H4 (cell line): ENCODE measurements around the gene PTPRU. TPM values are rescaled to one million over a fixed set of nuclear protein-coding genes. Genes with fewer than 3 reads are reported as not detected.
A peak's percentile ranks its signal among the peaks of the same experiment; 100 is the strongest.

Experiments used
- DNase-seq: peaks from one replicate; pipeline ENCODE4 v3.0.0-alpha.2; 2015; ENCODE audit warnings: low spot score
- total RNA-seq: library from RNA; depleted of rRNA; stranded (reverse); fragments of >200 nt; shearing (Covaris generic); gene quantifications from 2 replicates; pipeline ENCODE4 v1.2.3, GENCODE V29; 2014

Gene PTPRU
- total RNA-seq, 1 experiment from 2014 or later = 16.2 TPM

GRCh38 chr1:29245261-29245660 lies 8.9 kb downstream of the PTPRU start:
- no peak for DNase-seq

DNA sequence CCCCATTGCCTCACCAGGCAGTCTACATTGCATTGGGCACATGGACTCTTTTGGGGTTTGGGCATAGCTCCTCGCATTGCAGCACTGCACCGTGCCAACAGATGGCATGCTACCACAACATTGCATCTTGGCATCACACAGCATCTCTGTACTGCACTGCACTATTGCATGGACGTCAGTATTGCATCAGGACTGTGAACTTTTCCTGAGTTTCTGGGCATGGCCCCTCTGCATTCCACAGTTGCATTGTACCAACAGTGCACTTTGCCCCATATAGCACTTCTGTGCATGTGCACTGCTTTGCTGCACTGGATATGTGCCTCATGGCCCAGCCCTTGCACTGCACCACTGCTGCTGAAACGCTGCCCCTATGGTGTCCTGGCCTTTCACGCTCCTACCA lies 9.6 kb downstream of the PTPRU start:
- peak; percentile 72 for DNase-seq

DNA sequence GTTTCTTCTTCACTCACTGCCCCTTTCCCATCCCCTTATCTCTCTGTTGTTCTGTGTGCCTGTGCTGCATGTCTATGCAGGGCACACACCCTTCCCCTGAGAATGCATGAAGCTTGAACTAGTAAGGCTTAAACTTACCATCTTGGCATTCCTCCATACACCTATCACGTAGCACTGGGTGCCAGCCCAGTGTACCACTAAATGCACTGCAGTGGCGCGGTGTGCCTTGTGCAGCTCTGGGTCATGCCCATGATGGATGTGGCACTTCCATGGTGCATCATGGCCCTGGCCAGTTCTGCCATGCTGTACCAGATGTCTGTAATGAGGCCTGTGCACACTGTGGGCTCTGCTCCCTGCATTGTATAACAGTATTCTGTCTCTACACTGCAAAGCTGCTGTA lies 10.7 kb downstream of the PTPRU start:
- DNase-seq = no peak

DNA sequence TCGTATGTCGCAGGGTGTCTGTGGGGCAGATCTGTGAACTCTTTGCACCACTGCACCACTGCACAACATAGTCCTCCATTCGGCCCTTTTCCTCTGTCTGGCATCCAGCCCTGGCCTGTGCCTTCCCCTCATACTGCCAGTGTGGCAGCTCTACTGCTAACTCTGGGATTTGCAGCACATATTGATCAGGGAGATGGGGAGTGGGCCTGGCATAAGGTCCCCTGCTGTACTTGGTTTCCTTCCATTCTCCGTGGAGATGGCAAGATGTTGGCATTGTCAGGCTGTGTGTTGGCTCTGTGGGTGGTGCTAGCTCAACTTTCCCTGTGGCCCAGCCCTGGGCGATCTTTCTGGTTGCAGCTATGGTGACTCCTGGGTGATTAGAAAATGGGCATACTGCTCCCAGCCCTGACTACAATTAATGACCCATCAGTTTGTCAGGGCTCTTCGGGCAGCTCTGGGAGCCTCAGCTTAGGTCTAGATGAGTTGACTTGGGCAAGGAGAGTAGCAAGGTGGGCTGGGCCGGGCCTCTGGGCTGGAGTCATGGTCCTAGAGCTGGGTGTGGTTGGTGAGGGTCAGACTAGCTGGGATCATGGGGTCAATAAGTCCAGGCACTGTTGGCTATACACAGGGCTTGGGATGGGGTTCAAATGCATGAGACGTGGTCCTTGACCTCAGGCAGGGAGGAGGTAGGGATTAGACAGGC lies 11.4 kb downstream of the PTPRU start:
- DNase-seq = no peak

GRCh38 chr1:29248409-29248808 lies 12.1 kb downstream of the PTPRU start:
- DNase-seq = no peak

GRCh38 chr1:29249170-29249691 lies 12.9 kb downstream of the PTPRU start:
- DNase-seq = peak; percentile 80

GRCh38 chr1:29249951-29250581 lies 13.7 kb downstream of the PTPRU start:
- no peak for DNase-seq

GRCh38 chr1:29251164-29252124 lies 15.1 kb downstream of the PTPRU start:
- no peak for DNase-seq

- no peak for DNase-seq
These were observed 16.9 kb downstream of the PTPRU start for GRCh38 chr1:29253180-29253579.

GRCh38 chr1:29254346-29254745 lies 18.0 kb downstream of the PTPRU start:
- no peak for DNase-seq

- DNase-seq = no peak
These were observed 18.9 kb downstream of the PTPRU start for GRCh38 chr1:29255134-29255666.

GRCh38 chr1:29256394-29256793 lies 20.1 kb downstream of the PTPRU start:
- no peak for DNase-seq

GRCh38 chr1:29256979-29257804 lies 20.9 kb downstream of the PTPRU start:
- DNase-seq = no peak

DNA sequence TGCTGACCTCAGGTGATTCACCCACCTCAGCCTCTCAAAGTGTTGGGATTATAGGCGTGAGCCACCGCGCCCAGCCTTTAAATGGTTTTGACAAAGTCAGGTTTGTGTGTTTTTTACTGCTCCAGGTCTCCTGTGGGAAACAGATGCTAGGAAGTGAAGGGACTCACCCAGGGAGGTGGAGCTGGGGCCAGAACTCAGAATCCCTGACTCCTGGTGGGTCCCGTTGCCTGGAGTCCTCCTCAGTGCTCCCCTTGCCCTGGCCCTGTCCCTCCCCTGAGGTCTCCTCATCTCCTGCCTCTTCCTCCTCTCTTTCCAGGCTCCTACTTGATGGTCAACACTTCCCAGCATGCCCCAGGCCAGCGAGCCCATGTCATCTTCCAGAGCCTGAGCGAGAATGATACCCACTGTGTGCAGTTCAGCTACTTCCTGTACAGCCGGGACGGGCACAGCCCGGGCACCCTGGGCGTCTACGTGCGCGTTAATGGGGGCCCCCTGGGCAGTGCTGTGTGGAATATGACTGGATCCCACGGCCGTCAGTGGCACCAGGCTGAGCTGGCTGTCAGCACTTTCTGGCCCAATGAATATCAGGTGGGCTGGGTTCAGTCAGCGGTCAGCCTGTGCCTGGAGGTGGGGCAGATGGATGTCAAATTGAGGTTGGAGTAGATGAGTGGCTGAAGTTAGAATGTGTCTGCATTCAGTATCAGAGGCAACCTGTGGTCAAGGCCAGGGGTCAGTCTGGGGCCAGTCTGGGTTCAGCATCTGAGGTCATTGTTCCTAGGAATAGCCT lies 22.1 kb downstream of the PTPRU start:
- DNase-seq = no peak

DNA sequence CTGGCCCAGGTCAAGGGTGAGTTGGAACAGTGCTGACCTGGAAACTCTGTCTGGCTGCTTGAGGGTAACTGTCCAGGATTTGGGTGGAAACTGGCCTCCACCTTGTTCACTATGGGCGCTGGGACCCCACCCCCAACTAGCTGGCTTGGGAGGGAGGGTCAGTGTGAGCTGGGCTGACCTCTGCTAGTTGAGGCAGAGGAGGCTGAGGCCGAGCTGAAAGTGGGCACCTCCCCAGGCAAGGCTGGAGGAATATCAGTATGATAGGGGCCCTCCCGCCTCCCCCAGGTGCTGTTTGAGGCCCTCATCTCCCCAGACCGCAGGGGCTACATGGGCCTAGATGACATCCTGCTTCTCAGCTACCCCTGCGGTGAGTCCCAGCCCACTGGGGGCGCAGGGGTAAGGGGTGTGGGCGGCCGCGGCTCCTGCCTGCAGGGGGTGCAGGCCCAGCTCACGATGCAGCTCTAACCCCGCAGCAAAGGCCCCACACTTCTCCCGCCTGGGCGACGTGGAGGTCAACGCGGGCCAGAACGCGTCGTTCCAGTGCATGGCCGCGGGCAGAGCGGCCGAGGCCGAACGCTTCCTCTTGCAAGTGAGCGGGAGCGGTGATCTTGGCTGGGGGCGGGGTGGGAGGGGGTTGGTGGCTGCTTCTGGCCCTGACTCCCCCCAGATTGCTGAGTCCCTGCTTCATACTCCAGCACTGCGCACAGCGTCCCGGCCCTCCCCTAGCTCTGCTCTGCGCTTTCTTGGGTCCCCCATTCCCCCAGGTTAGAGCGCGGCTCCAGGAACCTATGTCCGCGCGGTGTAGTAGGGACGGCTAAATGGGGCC lies 22.9 kb downstream of the PTPRU start:
- DNase-seq = no peak

- DNase-seq = no peak
These were observed 23.6 kb downstream of the PTPRU start for GRCh38 chr1:29259802-29260441.

DNA sequence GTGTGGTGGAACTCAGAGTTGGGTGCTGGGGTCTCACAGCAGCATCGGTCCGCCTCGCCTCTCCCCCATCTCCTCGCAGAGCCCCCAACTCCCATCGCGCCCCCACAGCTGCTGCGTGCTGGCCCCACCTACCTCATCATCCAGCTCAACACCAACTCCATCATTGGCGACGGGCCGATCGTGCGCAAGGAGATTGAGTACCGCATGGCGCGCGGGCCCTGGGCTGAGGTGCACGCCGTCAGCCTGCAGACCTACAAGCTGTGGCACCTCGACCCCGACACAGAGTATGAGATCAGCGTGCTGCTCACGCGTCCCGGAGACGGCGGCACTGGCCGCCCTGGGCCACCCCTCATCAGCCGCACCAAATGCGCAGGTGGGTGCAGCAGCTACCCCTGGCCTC lies 24.2 kb downstream of the PTPRU start:
- no peak for DNase-seq

DNA sequence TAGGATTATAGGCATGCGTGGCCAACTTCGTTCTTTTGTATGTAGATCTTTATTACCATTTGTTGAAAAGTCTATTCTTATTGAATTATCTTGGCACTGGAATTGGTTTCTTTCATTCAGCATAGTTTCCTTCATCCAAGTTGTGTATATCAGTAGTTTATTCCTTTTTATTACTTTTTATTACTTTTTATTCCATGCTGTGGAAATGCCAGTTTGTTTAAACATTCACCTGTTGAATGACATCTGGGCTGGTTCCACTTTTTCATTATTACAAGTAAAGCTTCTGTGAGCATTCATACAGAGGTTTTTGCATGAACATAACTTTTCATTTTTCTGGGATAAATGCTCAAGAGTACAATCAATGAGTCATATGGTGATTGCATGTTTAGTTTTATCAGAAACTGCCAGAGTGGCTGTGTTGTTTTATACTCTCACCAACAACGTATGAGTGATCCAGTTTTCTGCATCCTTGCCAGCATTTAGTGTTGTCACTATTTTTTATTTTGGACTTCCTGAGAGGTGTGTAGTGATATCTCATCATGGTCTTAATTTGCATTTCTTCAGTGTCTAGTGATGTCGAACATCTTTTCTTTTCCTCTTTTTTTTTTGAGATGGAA lies 28.6 kb downstream of the PTPRU start:
- no peak for DNase-seq
